PC-3 (cell line): ENCODE measurements around the gene STIM1.

Experiments
- EZH2 ChIP-seq: fragments of 300-600 bp; sonication (generic); IDR thresholded peaks from one replicate; pipeline ENCODE4 v1.6.1; 2017; ENCODE audit warnings: antibody characterized with exemption, mild to moderate bottlenecking, low read length; ENCODE audit not compliant: unreplicated experiment
- EZH2phosphoT487 ChIP-seq: fragments of 300-600 bp; sonication (generic); IDR thresholded peaks from 2 replicates; pipeline ENCODE4 v1.6.1; 2018; ENCODE audit warnings: mild to moderate bottlenecking, antibody characterized with exemption, low read length, borderline replicate concordance
- TF ChIP-seq, protein P1 (sequence below): fragments of 300-600 bp; sonication (generic); conservative IDR thresholded peaks from 2 replicates; pipeline ENCODE4 v1.5.1; 2017; ENCODE audit warnings: antibody characterized with exemption, low read depth, mild to moderate bottlenecking, low read length

DNA sequence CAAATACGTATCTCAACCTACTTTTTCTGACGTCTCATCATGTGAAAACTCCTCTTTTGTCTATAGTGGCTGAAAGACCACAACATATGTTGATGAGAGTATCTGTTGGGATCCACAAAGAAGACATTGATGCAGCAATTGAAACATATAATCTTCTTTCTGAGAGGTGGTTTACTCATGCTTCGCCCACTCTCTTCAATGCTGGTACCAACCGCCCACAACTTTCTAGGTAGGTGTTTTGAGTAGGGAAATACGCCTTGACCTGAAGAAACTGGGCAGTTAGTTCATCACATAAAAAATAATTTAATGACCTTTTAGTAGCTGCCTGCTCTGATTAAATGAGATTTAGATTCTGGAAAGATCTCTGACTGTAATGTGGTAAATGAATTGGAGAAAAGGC, 256.4 kb downstream of the STIM1 start:
- TF ChIP-seq, protein P1, sequence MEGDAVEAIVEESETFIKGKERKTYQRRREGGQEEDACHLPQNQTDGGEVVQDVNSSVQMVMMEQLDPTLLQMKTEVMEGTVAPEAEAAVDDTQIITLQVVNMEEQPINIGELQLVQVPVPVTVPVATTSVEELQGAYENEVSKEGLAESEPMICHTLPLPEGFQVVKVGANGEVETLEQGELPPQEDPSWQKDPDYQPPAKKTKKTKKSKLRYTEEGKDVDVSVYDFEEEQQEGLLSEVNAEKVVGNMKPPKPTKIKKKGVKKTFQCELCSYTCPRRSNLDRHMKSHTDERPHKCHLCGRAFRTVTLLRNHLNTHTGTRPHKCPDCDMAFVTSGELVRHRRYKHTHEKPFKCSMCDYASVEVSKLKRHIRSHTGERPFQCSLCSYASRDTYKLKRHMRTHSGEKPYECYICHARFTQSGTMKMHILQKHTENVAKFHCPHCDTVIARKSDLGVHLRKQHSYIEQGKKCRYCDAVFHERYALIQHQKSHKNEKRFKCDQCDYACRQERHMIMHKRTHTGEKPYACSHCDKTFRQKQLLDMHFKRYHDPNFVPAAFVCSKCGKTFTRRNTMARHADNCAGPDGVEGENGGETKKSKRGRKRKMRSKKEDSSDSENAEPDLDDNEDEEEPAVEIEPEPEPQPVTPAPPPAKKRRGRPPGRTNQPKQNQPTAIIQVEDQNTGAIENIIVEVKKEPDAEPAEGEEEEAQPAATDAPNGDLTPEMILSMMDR = no peak
- TF ChIP-seq EZH2 = no peak
- no peak for TF ChIP-seq EZH2phosphoT487
